GM10248 (cell line): ENCODE data around the gene RHO.

Experiments
- CTCF ChIA-PET: fragments of 300-600 bp; sonication (Branson Sonifier 250); formaldehyde crosslinking; extraction: SDS; loops from one replicate; lab custom pipeline; 2021; ENCODE audit warnings: antibody characterized with exemption; lab: Yijun Ruan, JAX
- POLR2A ChIA-PET: fragments of 350-650 bp; sonication (Branson Sonifier 250); formaldehyde crosslinking; extraction: SDS; loops from one replicate; lab custom pipeline; 2020; ENCODE audit warnings: antibody characterized with exemption; lab: Yijun Ruan, JAX
- DNase-seq: peaks from one replicate; pipeline ENCODE4 v3.0.0; 2012; ENCODE audit errors: extremely low spot score
- TF ChIP-seq, protein P1 (sequence below): IDR thresholded peaks from 2 replicates; pipeline ENCODE4 v1.5.1; 2012; ENCODE audit warnings: mild to moderate bottlenecking, low read depth; ENCODE audit errors: extremely low read depth, missing control alignments, control extremely low read depth

The RHO gene

DNA sequence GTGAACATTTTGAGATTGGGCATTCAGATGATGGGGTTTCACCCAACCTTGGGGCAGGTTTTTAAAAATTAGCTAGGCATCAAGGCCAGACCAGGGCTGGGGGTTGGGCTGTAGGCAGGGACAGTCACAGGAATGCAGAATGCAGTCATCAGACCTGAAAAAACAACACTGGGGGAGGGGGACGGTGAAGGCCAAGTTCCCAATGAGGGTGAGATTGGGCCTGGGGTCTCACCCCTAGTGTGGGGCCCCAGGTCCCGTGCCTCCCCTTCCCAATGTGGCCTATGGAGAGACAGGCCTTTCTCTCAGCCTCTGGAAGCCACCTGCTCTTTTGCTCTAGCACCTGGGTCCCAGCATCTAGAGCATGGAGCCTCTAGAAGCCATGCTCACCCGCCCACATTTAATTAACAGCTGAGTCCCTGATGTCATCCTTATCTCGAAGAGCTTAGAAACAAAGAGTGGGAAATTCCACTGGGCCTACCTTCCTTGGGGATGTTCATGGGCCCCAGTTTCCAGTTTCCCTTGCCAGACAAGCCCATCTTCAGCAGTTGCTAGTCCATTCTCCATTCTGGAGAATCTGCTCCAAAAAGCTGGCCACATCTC lies 6.1 kb downstream of the RHO start:
- no peak for DNase-seq
- TF ChIP-seq, protein P1, sequence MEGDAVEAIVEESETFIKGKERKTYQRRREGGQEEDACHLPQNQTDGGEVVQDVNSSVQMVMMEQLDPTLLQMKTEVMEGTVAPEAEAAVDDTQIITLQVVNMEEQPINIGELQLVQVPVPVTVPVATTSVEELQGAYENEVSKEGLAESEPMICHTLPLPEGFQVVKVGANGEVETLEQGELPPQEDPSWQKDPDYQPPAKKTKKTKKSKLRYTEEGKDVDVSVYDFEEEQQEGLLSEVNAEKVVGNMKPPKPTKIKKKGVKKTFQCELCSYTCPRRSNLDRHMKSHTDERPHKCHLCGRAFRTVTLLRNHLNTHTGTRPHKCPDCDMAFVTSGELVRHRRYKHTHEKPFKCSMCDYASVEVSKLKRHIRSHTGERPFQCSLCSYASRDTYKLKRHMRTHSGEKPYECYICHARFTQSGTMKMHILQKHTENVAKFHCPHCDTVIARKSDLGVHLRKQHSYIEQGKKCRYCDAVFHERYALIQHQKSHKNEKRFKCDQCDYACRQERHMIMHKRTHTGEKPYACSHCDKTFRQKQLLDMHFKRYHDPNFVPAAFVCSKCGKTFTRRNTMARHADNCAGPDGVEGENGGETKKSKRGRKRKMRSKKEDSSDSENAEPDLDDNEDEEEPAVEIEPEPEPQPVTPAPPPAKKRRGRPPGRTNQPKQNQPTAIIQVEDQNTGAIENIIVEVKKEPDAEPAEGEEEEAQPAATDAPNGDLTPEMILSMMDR = no peak
- ChIA-PET CTCF (interaction anchor here (1.3 to 2.4 kb wide), 3 partner anchors 9 to 23 kb away, joined by 4 to 6 read pairs (median 5); no protein-coding TSS in a partner anchor), POLR2A (no interaction called here)

DNA sequence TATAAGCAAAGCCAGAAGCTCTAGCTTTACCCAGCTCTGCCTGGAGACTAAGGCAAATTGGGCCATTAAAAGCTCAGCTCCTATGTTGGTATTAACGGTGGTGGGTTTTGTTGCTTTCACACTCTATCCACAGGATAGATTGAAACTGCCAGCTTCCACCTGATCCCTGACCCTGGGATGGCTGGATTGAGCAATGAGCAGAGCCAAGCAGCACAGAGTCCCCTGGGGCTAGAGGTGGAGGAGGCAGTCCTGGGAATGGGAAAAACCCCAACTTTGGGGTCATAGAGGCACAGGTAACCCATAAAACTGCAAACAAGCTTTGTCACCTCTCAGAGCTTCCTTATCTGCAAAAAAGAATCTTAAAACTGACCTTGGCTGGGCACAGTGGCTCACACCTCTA lies 6.6 kb downstream of the RHO start:
- TF ChIP-seq, protein P1 = no peak
- ChIA-PET CTCF (interaction anchor here (1.9 to 2.4 kb wide), 2 partner anchors 9 to 19 kb away, joined by 5 to 6 read pairs; no protein-coding TSS in a partner anchor), POLR2A (no interaction called here)
- no peak for DNase-seq

DNA sequence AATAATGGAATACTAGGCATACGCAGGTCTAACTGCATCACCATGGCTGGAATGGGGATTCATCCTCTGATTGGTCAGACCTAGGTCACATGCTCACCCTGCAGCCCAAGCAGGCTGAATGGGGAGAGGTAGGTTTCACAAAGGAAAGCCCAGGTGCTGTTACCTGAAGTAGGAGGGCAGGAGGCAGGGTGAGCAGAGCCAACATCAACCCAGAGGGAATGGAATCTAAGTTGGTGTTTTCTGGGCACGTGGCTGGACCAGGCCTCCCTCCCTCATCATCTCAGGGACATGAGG lies 7.9 kb downstream of the RHO start:
- DNase-seq = no peak
- CTCF ChIA-PET = no interaction called here
- TF ChIP-seq, protein P1 = no peak
- POLR2A ChIA-PET = no interaction called here

DNA sequence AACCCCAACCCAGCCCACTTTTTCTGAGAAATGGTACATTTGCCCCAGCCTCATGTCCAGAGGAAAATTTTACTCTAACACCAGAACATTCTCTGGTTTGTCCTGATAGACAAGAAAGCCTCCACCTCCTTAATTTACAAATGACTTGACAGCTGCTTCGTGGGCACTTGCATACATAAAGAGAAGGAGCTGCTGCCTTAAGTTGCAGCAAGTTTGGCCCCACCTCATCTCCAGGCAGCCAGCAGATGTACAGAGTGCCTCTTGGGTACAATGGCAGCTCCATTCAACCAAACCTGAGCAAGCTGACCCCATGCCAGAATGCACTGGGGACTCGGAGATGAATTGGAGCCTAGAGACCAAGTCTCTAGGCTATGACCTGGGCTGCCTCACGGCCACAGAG lies 8.4 kb downstream of the RHO start:
- TF ChIP-seq, protein P1 = no peak
- ChIA-PET POLR2A (no interaction called here), CTCF (no interaction called here)
- no peak for DNase-seq

DNA sequence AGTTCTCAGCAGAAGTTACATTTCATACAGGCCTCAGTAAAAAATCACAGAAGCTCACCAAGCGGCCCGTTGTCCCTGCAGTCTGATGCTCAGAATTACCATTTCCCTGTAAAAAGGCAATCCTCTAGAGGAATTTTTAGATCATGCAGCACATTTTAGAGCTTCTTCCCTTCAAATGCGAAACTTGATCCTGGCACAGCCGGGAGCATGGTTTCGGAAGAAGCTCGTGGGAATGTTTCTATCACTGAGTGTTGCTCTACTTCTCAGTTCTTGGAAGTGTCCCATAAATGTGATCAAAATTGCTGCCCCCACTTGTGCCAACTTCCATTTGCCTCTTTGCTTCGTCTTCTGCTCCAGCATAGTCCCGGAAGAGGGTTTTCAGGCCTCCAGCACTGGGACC lies 10.8 kb downstream of the RHO start:
- TF ChIP-seq, protein P1 = no peak
- POLR2A ChIA-PET = no interaction called here
- DNase-seq = no peak
- CTCF ChIA-PET = interaction anchor here (0.9 to 1.4 kb wide), 2 partner anchors 11 to 156 kb away, joined by 3 read pairs; partner anchors contain the start of gene RHO

DNA sequence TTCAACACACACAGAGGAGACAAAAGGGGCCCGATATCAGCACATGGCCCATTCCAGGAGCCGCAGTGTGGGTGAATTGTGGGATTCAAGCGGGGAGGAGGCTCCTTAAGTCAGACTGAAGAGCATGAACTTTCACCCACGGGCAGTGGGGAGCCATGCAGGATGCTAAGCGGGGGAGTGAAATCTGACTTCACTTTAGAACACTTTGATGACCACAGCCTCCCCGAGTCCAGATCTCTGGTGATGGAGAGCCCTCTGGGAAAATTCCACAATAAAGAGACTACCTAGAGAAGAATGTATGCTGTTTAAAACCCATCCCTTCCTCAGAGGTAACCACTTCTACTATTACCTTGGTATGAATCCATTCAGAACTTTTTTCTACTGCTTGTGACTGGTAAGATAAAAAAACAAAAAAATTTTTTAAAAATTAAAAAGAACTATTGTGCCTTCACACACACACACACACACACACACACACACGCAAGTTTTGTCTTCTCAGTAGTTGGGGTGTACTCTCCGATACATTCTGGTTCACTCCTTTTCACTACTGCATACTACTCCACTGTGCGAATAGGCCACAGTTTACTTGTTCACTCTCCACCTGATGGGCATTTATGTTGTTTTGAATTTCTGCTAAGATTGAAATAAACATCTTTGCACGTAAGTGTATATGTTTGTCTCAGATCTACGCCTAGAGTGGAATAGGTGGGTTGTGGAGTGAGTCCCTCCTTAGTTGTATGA lies 12.5 kb downstream of the RHO start:
- CTCF ChIA-PET = no interaction called here
- POLR2A ChIA-PET = no interaction called here
- DNase-seq = no peak
- TF ChIP-seq, protein P1 = no peak
